ENCODE results near the gene PSMB11.

Gene PSMB11

GRCh38 chr14:23058654-23059504, 16.9 kb downstream of the PSMB11 start:
- H3K27me3 ChIP-seq (ENCODE audit: insufficient read depth, low read length, poor library complexity, severe bottlenecking), result no peaks in the 10 kb centered on the region
- no peaks in the 10 kb centered on the region for H3K9me2 ChIP-seq (replicated peaks; ENCODE audit: low read depth, low read length)
- peaks cover 13% of the 10 kb centered on the region for H3K4me1 ChIP-seq (ENCODE audit: insufficient read depth, low read length, poor library complexity, severe bottlenecking)
- peaks cover 46% of the 10 kb centered on the region; the same call in 1 of the 2 replicates for H3K36me3 ChIP-seq (ENCODE audit: insufficient read depth, low read length)
- H3K9me3 ChIP-seq (ENCODE audit: insufficient read depth, low read depth, low read length), result no peaks in the 10 kb centered on the region
- H3K4me3 ChIP-seq (ENCODE audit: low read length, poor library complexity, severe bottlenecking), result no peak overlapping the region
- no peak overlapping the region for H3K4me2 ChIP-seq (ENCODE audit: low read depth, low read length, poor library complexity, severe bottlenecking)
- no peak overlapping the region for H2AFZ ChIP-seq (ENCODE audit: low read length)
- no peak overlapping the region for H3K9ac ChIP-seq (ENCODE audit: low read depth, low read length, poor library complexity, severe bottlenecking)
- no peaks in the 10 kb centered on the region for H3F3A ChIP-seq (ENCODE audit: low read depth)
- H3K79me2 ChIP-seq (ENCODE audit: insufficient read depth, low read length), result no peaks in the 10 kb centered on the region
- TF ChIP-seq, protein P1, sequence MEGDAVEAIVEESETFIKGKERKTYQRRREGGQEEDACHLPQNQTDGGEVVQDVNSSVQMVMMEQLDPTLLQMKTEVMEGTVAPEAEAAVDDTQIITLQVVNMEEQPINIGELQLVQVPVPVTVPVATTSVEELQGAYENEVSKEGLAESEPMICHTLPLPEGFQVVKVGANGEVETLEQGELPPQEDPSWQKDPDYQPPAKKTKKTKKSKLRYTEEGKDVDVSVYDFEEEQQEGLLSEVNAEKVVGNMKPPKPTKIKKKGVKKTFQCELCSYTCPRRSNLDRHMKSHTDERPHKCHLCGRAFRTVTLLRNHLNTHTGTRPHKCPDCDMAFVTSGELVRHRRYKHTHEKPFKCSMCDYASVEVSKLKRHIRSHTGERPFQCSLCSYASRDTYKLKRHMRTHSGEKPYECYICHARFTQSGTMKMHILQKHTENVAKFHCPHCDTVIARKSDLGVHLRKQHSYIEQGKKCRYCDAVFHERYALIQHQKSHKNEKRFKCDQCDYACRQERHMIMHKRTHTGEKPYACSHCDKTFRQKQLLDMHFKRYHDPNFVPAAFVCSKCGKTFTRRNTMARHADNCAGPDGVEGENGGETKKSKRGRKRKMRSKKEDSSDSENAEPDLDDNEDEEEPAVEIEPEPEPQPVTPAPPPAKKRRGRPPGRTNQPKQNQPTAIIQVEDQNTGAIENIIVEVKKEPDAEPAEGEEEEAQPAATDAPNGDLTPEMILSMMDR (conservative IDR thresholded peaks at IDR 0.05; ENCODE audit: low read length), result no peak
- no peak for TF ChIP-seq EZH2phosphoT487 (IDR thresholded peaks at IDR 0.05; ENCODE audit: borderline replicate concordance)
- no peaks in the 10 kb centered on the region for H4K20me1 ChIP-seq (ENCODE audit: insufficient read depth, low read length, poor library complexity, severe bottlenecking)

DNA sequence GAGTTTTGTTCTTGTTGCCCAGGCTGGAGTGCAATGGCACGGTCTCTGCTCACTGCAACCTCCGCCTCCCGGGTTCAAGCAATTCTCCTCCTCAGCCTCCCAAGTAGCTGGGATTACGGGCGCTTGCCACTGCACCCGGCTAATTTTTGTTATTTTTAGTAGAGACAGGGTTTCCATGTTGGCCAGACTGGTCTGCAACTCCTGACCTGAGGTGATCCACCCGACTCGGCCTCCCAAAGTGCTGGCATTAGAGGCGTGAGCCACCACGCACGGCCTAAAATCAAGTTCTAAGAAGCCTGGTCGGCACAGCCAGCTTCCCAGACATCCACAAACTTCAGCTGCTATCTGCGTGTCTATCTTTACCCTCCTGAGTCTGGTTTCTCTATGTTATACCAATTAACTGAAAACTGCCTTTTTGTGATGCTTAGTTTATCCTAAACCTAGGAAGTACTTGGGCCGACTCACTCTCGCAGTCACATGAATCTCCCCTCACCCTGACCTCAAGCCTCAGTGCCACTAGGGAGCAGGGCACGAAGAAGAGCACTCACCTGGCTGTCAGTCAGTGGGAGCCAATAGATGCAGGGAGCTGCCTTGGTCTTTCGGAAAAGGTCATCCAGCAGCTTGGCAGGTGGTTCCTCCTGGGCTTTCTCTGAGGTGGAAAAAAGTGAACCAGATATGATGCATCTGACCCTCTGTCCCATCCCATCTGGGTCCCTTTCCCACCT, 18.7 kb downstream of the PSMB11 start:
- peaks cover 62% of the 10 kb centered on the region; the same call in 1 of the 2 replicates for H3K36me3 ChIP-seq (ENCODE audit: insufficient read depth, low read length)
- peaks cover 13% of the 10 kb centered on the region for H3K4me1 ChIP-seq (ENCODE audit: insufficient read depth, low read length, poor library complexity, severe bottlenecking)
- TF ChIP-seq, protein P1 (conservative IDR thresholded peaks at IDR 0.05; ENCODE audit: low read length), result no peak
- TF ChIP-seq EZH2phosphoT487 (IDR thresholded peaks at IDR 0.05; ENCODE audit: borderline replicate concordance), result no peak
- H3K9me2 ChIP-seq (replicated peaks; ENCODE audit: low read depth, low read length), result no peaks in the 10 kb centered on the region
- H4K20me1 ChIP-seq (ENCODE audit: insufficient read depth, low read length, poor library complexity, severe bottlenecking), result peaks cover 4% of the 10 kb centered on the region
- no peaks in the 10 kb centered on the region for H3K9me3 ChIP-seq (ENCODE audit: insufficient read depth, low read depth, low read length)
- no peaks in the 10 kb centered on the region for H3K27me3 ChIP-seq (ENCODE audit: insufficient read depth, low read length, poor library complexity, severe bottlenecking)
- peaks cover 3% of the 10 kb centered on the region; the same call in 1 of the 2 replicates for H3K79me2 ChIP-seq (ENCODE audit: insufficient read depth, low read length)
- H3K4me2 ChIP-seq (ENCODE audit: low read depth, low read length, poor library complexity, severe bottlenecking), result no peak overlapping the region
- no peak overlapping the region for H2AFZ ChIP-seq (ENCODE audit: low read length)
- no peak overlapping the region for H3K9ac ChIP-seq (ENCODE audit: low read depth, low read length, poor library complexity, severe bottlenecking)
- no peaks in the 10 kb centered on the region for H3F3A ChIP-seq (ENCODE audit: low read depth)
- H3K4me3 ChIP-seq (ENCODE audit: low read length, poor library complexity, severe bottlenecking), result no peak overlapping the region

DNA sequence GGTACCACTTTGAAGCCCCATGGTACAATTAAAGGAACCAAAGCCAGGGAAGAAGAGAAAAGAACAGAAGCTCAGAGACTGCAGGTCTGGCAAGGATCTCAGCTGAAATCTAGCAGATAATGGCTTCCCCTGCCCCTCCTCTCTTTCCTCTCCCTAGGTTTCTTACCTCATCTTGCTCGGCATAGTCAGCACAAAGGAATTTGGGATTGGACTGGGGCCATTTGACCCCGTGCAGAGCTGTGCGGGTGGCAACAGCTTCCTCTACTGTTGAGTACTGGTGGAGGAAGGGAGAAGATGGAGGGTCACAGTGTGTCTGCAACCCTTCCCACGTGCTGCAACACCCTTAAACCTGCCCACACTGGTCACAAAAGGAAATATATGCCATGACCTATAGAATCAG, 20.0 kb downstream of the PSMB11 start:
- no peaks in the 10 kb centered on the region for H3K9me2 ChIP-seq (replicated peaks; ENCODE audit: low read depth, low read length)
- no peaks in the 10 kb centered on the region for H3K27me3 ChIP-seq (ENCODE audit: insufficient read depth, low read length, poor library complexity, severe bottlenecking)
- H3K4me3 ChIP-seq (ENCODE audit: low read length, poor library complexity, severe bottlenecking), result no peak overlapping the region
- no peak overlapping the region for H3K4me2 ChIP-seq (ENCODE audit: low read depth, low read length, poor library complexity, severe bottlenecking)
- H3K9ac ChIP-seq (ENCODE audit: low read depth, low read length, poor library complexity, severe bottlenecking), result no peak overlapping the region
- peaks cover 15% of the 10 kb centered on the region; the same call in 1 of the 2 replicates for H3K79me2 ChIP-seq (ENCODE audit: insufficient read depth, low read length)
- no peaks in the 10 kb centered on the region for H3F3A ChIP-seq (ENCODE audit: low read depth)
- TF ChIP-seq, protein P1 (conservative IDR thresholded peaks at IDR 0.05; ENCODE audit: low read length), result no peak
- TF ChIP-seq EZH2phosphoT487 (IDR thresholded peaks at IDR 0.05; ENCODE audit: borderline replicate concordance), result no peak
- H3K36me3 ChIP-seq (ENCODE audit: insufficient read depth, low read length), result peaks cover 74% of the 10 kb centered on the region; the same call in 1 of the 2 replicates
- no peak overlapping the region for H2AFZ ChIP-seq (ENCODE audit: low read length)
- no peaks in the 10 kb centered on the region for H3K9me3 ChIP-seq (ENCODE audit: insufficient read depth, low read depth, low read length)
- peaks cover 16% of the 10 kb centered on the region for H4K20me1 ChIP-seq (ENCODE audit: insufficient read depth, low read length, poor library complexity, severe bottlenecking)
- H3K4me1 ChIP-seq (ENCODE audit: insufficient read depth, low read length, poor library complexity, severe bottlenecking), result peaks cover 5% of the 10 kb centered on the region
